PFSK-1 (cell line): ENCODE data around the gene FIGNL2.

Source experiments
- FOXP2 ChIP-seq: optimal IDR thresholded peaks from 2 replicates; pipeline ENCODE3; 2011; ENCODE audit warnings: borderline replicate concordance, control low read depth, inconsistent platforms; ENCODE audit not compliant: insufficient read depth; ENCODE audit errors: extremely low read length, extremely low read depth
- POLR2AphosphoS5 ChIP-seq: IDR thresholded peaks from 2 replicates; pipeline ENCODE4 v1.6.1; 2012; ENCODE audit warnings: low read depth, mild to moderate bottlenecking, control low read depth, low read length, moderate library complexity
- REST ChIP-seq, 2 experiments: IDR thresholded peaks; 2 replicates each; pipeline versions ENCODE4 v1.6.1 to v1.8.0; 2011 to 2012; ENCODE audit warnings: low read depth in 2 of 2, low read length in 2 of 2, control low read depth in 1 of 2, inconsistent platforms in 1 of 2, mild to moderate bottlenecking in 1 of 2, moderate library complexity in 1 of 2; ENCODE audit not compliant: insufficient read depth in 1 of 2
- SIN3A ChIP-seq: IDR thresholded peaks from 2 replicates; pipeline ENCODE4 v1.6.1; 2012; ENCODE audit warnings: mild to moderate bottlenecking, low read length, moderate library complexity, borderline replicate concordance; ENCODE audit not compliant: insufficient read depth
- TAF1 ChIP-seq: IDR thresholded peaks from 2 replicates; pipeline ENCODE4 v1.6.1; 2012; ENCODE audit warnings: low read length, control low read depth, borderline replicate concordance; ENCODE audit not compliant: insufficient read depth

The FIGNL2 gene

DNA sequence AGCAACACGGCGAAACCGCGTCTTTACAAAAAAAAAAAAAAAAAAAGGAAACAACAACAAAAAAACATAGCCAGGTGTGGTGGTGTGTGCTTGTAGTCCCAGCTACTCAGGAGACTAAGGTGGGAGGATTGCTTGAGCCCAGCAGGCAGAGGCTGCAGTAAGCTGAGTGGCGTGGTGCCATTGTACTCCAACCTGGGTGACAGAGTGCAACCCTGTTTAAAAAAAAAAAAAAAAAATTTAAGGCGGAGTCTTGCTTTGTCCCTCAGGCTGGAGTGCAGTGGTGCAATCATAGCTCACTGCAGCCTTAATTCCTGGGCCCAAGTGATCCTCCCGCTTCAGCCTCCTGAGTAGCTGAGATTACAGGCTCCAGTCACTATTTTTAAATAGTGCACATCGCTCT is 18.2 kb upstream of the FIGNL2 start:
- TF ChIP-seq POLR2AphosphoS5 (no peak), FOXP2 (no peak), TAF1 (no peak), SIN3A (no peak), REST (IDR thresholded peaks at IDR 0.05; ENCODE audit: insufficient read depth in 1 of 2, low read depth in 2 of 2, low read length in 2 of 2) (no peak)

- TF ChIP-seq POLR2AphosphoS5 (no peak), FOXP2 (no peak), SIN3A (no peak), REST (IDR thresholded peaks at IDR 0.05; ENCODE audit: insufficient read depth in 1 of 2, low read depth in 2 of 2, low read length in 2 of 2) (no peak), TAF1 (no peak)
Observed at GRCh38 chr12:51866324-51866723, 17.8 kb upstream of the FIGNL2 start.

GRCh38 chr12:51865757-51866270 is 17.3 kb upstream of the FIGNL2 start:
- TF ChIP-seq TAF1 (no peak), POLR2AphosphoS5 (no peak), SIN3A (no peak), REST (IDR thresholded peaks at IDR 0.05; ENCODE audit: insufficient read depth in 1 of 2, low read depth in 2 of 2, low read length in 2 of 2) (no peak), FOXP2 (no peak)

DNA sequence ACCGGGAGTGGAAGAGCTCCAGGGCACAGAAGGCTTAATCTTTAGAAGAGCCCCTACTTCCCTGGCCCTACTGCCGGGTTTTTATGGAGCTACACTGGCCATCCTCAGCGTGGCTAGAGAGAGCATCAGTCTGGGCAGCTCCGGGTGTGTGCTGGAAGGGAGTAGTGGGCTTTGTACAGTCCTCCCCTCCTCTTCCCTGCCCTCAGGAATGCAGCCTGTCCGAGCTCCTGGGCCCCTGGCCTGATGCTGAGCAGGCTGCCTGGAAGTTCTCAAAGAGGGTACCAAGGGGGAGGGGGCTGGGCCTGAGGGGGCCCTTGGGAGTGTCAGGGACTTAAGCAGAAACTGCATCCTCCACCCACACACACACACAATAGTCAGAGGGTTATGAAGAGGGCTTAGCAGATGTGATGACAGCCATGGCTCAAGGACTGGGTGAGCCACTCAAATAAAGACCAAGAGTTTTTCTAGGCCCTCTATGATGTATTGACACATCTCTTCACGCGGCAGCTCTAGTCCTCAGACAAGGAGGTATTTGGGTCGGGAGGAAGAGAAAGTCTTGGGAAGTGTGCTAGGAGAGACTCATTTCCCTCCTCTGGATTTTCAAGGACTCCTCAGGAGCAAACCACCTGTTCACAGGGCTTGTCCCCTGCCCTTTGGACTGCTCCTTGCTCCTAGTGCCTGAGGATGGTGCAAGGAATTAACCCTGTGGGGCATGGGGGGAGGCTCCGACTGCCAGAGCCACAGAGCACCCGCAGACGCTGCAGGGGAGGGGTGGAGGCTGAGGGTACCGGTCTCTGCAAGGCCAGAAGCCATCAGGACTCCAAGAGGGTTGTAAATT is 16.5 kb upstream of the FIGNL2 start:
- TF ChIP-seq POLR2AphosphoS5 (no peak), TAF1 (no peak), REST (IDR thresholded peaks at IDR 0.05; ENCODE audit: insufficient read depth in 1 of 2, low read depth in 2 of 2, low read length in 2 of 2) (no peak), SIN3A (no peak), FOXP2 (no peak)
